BLaER1 treated with 17β-estradiol and CSF1 and Interleukin-3, amounts not matched to agents 10 nM and 100 nM (cell line): ENCODE measurements around the gene SLC9A7.
"Not testable (repeated sequence)": the region's sequence is repeated elsewhere in the genome, so short reads cannot be mapped to it uniquely, and the experiment has no call there.

Experiments used
- H3K27ac ChIP-seq, 11 experiments: shearing (Covaris generic); formaldehyde crosslinking; 2 replicates each; pipeline ENCODE4 v1.8.1; 2022
- H3K27me3 ChIP-seq, 11 experiments: shearing (Covaris generic); formaldehyde crosslinking; 2 replicates each; pipeline ENCODE4 v1.8.1; 2022
- H3K36me3 ChIP-seq, 11 experiments: shearing (Covaris generic); formaldehyde crosslinking; 2 replicates each; pipeline ENCODE4 v1.8.1; 2022
- H3K4me1 ChIP-seq, 10 experiments: shearing (Covaris generic); formaldehyde crosslinking; 2 replicates each; pipeline ENCODE4 v1.8.1; 2022
- H3K4me2 ChIP-seq, 11 experiments: shearing (Covaris generic); formaldehyde crosslinking; 2 replicates each; pipeline ENCODE4 v1.8.1; 2022
- H3K4me3 ChIP-seq, 10 experiments: shearing (Covaris generic); formaldehyde crosslinking; 2 replicates each; pipeline ENCODE4 v1.8.1; 2022
- H3K9ac ChIP-seq, 11 experiments: shearing (Covaris generic); formaldehyde crosslinking; 2 replicates each; pipeline ENCODE4 v1.8.1; 2022
- H3K9me3 ChIP-seq, 11 experiments: shearing (Covaris generic); formaldehyde crosslinking; replicated peaks in 1 of 11; 2 replicates each; pipeline ENCODE4 v1.8.1; 2022
- H4K20me1 ChIP-seq, 11 experiments: shearing (Covaris generic); formaldehyde crosslinking; 2 replicates each; pipeline ENCODE4 v1.8.1; 2022
- Cebpa-rat ChIP-seq, 11 experiments: shearing (Covaris generic); IDR thresholded peaks; 2 replicates each; pipeline ENCODE4 v1.8.1; 2022

Gene SLC9A7

DNA sequence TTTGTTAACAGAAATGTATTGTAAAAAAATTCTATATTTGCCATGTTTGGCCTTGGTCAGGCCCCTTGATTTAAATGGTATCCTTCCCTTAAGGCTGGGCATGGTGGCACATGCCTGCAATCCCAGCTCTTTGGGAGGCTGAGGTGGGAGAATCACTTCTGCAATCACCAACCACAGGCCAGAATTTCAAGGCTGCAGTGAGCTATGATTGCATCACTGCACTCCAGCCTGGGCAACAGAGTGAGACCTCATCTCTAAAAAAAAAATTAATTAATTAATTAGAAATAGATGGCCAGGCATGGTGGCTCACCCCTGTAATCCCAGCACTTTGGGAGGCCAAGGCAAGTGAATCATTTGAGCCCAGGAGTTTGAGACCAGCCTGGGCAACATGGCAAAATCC lies 25.5 kb upstream of the SLC9A7 start:
- peak in 6 of 11 experiments; percentile 22 to 72 (median 51); a peak in 6 of 22 replicates for TF ChIP-seq Cebpa-rat (IDR thresholded peaks at IDR 0.05)

GRCh38 chrX:46782034-46782433 lies 23.1 kb upstream of the SLC9A7 start:
- H4K20me1 ChIP-seq: no peaks in the 10 kb centered on the region
- peaks cover 0 to 15% (median 10%) of the 10 kb centered on the region in 10 experiments; a peak in 12 of 20 replicates for H3K4me1 ChIP-seq
- H3K4me3 ChIP-seq: no peak overlapping the region
- H3K27ac ChIP-seq: no peak overlapping the region
- no peak overlapping the region for H3K4me2 ChIP-seq
- no peaks in the 10 kb centered on the region for H3K36me3 ChIP-seq
- H3K9ac ChIP-seq: no peak overlapping the region
- peaks cover 0 to 14% (median 0%) of the 10 kb centered on the region in 11 experiments; a peak in 2 of 22 replicates for H3K9me3 ChIP-seq
- H3K27me3 ChIP-seq: no peaks in the 10 kb centered on the region
- TF ChIP-seq Cebpa-rat (IDR thresholded peaks at IDR 0.05): no peak

More for the DNA sequence above, 25.5 kb upstream of the SLC9A7 start:
- H3K4me3 ChIP-seq, H4K20me1 ChIP-seq, H3K9ac ChIP-seq, H3K36me3 ChIP-seq, H3K27me3 ChIP-seq: not testable (repeated sequence)
- H3K4me2 ChIP-seq: peak overlapping the region in 6 of 11 experiments; percentile 27 to 51 (median 36); a peak in 12 of 22 replicates
- peaks cover 0 to 14% (median 0%) of the 10 kb centered on the region in 11 experiments; a peak in 3 of 22 replicates for H3K9me3 ChIP-seq
- peak overlapping the region in 1 of 11 experiments; percentile 41; a peak in 1 of 22 replicates for H3K27ac ChIP-seq
- H3K4me1 ChIP-seq: peaks cover 0 to 22% (median 10%) of the 10 kb centered on the region in 10 experiments; a peak in 12 of 20 replicates

GRCh38 chrX:46777971-46778810 lies 19.3 kb upstream of the SLC9A7 start:
- no peak overlapping the region for H3K4me3 ChIP-seq
- H3K9ac ChIP-seq: no peak overlapping the region
- H3K9me3 ChIP-seq: peaks cover 0 to 22% (median 0%) of the 10 kb centered on the region in 11 experiments; a peak in 2 of 22 replicates
- no peaks in the 10 kb centered on the region for H3K36me3 ChIP-seq
- no peaks in the 10 kb centered on the region for H4K20me1 ChIP-seq
- TF ChIP-seq Cebpa-rat (IDR thresholded peaks at IDR 0.05): no peak
- H3K27ac ChIP-seq: no peak overlapping the region
- H3K27me3 ChIP-seq: no peaks in the 10 kb centered on the region
- no peak overlapping the region for H3K4me2 ChIP-seq
- 0 out of 20 replicates have a peak, but pooled peaks cover 0 to 4% (median 0%) of the 10 kb centered on the region in 10 experiments for H3K4me1 ChIP-seq

GRCh38 chrX:46770817-46771163 lies 11.9 kb upstream of the SLC9A7 start:
- peak overlapping the region in 3 of 11 experiments; percentile 6 to 36 (median 26); a peak in 3 of 22 replicates for H3K4me2 ChIP-seq

GRCh38 chrX:46770000-46770816 lies 11.3 kb upstream of the SLC9A7 start:
- Histone ChIP-seq H3K4me2 (peak overlapping the region in 3 of 11 experiments; percentile 6 to 36 (median 26); a peak in 3 of 22 replicates), H3K9ac (no peak overlapping the region), H3K36me3 (no peaks in the 10 kb centered on the region), H3K27me3 (no peaks in the 10 kb centered on the region), H4K20me1 (no peaks in the 10 kb centered on the region), H3K4me3 (no peak overlapping the region), H3K27ac (no peak overlapping the region), H3K9me3 (peaks cover 0 to 14% (median 0%) of the 10 kb centered on the region in 11 experiments; a peak in 2 of 22 replicates), H3K4me1 (peaks cover 0 to 7% (median 0%) of the 10 kb centered on the region in 10 experiments; a peak in 3 of 20 replicates)
- TF ChIP-seq Cebpa-rat (IDR thresholded peaks at IDR 0.05): no peak

More at GRCh38 chrX:46770817-46771163, 11.9 kb upstream of the SLC9A7 start:
- H3K36me3 ChIP-seq: no peaks in the 10 kb centered on the region
- H3K4me3 ChIP-seq: no peak overlapping the region
- H3K4me1 ChIP-seq: peaks cover 0 to 7% (median 0%) of the 10 kb centered on the region in 10 experiments; a peak in 3 of 20 replicates
- peaks cover 0 to 16% (median 0%) of the 10 kb centered on the region in 11 experiments; a peak in 2 of 22 replicates for H3K9me3 ChIP-seq
- no peak overlapping the region for H3K27ac ChIP-seq
- no peaks in the 10 kb centered on the region for H4K20me1 ChIP-seq
- H3K9ac ChIP-seq: no peak overlapping the region
- TF ChIP-seq Cebpa-rat (IDR thresholded peaks at IDR 0.05): no peak
- no peaks in the 10 kb centered on the region for H3K27me3 ChIP-seq

- H3K4me1 ChIP-seq: peaks cover 8 to 16% (median 12%) of the 10 kb centered on the region in 10 experiments
- H3K27me3 ChIP-seq: peaks cover 0 to 3% (median 0%) of the 10 kb centered on the region in 11 experiments; a peak in 8 of 22 replicates
- no peak overlapping the region for H3K27ac ChIP-seq
- no peak overlapping the region for H3K4me2 ChIP-seq
- H3K4me3 ChIP-seq: no peak overlapping the region
- H3K9me3 ChIP-seq: peaks cover 27 to 43% (median 33%) of the 10 kb centered on the region in 11 experiments
- H3K36me3 ChIP-seq: no peaks in the 10 kb centered on the region
- no peak for TF ChIP-seq Cebpa-rat (IDR thresholded peaks at IDR 0.05)
- no peak overlapping the region for H3K9ac ChIP-seq
- no peaks in the 10 kb centered on the region for H4K20me1 ChIP-seq
These were observed 4.0 kb upstream of the SLC9A7 start for GRCh38 chrX:46762963-46763362.

DNA sequence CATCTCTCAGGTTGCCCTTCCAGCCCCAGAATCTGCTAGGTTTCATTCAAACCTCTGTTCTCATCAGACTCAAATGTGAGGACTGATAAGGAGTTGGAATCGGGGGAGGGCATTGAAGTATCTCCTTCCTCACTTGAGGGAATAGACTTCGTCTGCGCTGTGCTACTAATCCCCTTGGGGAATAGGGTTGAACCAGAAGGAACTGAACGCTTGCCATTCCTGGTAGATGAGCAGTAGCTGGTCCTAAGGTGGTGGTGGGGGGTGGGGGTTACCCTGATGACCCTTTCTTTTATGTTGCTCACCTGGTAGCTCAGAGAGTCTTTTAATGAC lies 692 bp upstream of the SLC9A7 start:
- Histone ChIP-seq H3K9ac (peak overlapping the region in 9 of 11 experiments; percentile 59 to 77 (median 72); a peak in 19 of 22 replicates), H3K4me2 (peak overlapping the region; percentile 69 to 85 (median 73))

GRCh38 chrX:46758163-46758955 lies 559 bp downstream of the SLC9A7 start:
- Histone ChIP-seq H3K4me3 (peak overlapping the region; percentile 58 to 78 (median 72)), H3K27ac (peak overlapping the region in 9 of 11 experiments; percentile 14 to 62 (median 54); a peak in 15 of 22 replicates)

More for the DNA sequence above, 692 bp upstream of the SLC9A7 start:
- Histone ChIP-seq H3K4me1 (peaks cover 27 to 46% (median 32%) of the 10 kb centered on the region in 10 experiments), H3K36me3 (no peaks in the 10 kb centered on the region), H3K27me3 (peaks cover 0 to 6% (median 0%) of the 10 kb centered on the region in 11 experiments; a peak in 8 of 22 replicates), H3K27ac (peak overlapping the region in 7 of 11 experiments; percentile 38 to 62 (median 54); a peak in 8 of 22 replicates), H3K9me3 (peaks cover 27 to 43% (median 33%) of the 10 kb centered on the region in 11 experiments), H3K4me3 (peak overlapping the region; percentile 58 to 78 (median 72); a peak in 19 of 20 replicates), H4K20me1 (no peaks in the 10 kb centered on the region)
- no peak for TF ChIP-seq Cebpa-rat (IDR thresholded peaks at IDR 0.05)

More at GRCh38 chrX:46758163-46758955, 559 bp downstream of the SLC9A7 start:
- Histone ChIP-seq H3K4me1 (peaks cover 32 to 52% (median 39%) of the 10 kb centered on the region in 10 experiments), H3K36me3 (no peaks in the 10 kb centered on the region), H3K9me3 (peaks cover 22 to 34% (median 29%) of the 10 kb centered on the region in 11 experiments), H3K27me3 (peaks cover 0 to 6% (median 0%) of the 10 kb centered on the region in 11 experiments; a peak in 8 of 22 replicates), H3K4me2 (peak overlapping the region; percentile 69 to 85 (median 73)), H4K20me1 (no peaks in the 10 kb centered on the region), H3K9ac (peak overlapping the region; percentile 59 to 77 (median 71))
- no peak for TF ChIP-seq Cebpa-rat (IDR thresholded peaks at IDR 0.05)
